Testis (tissue), 3 donors: ENCODE data around the gene AQP10. TPM values are rescaled to one million over a fixed set of nuclear protein-coding genes. Genes with fewer than 3 reads are reported as not detected.

Experiments used
- DNase-seq: peaks from one replicate; pipeline ENCODE4 v3.0.0-alpha.2; 2019
- H3K27ac ChIP-seq, 2 donors: fragments of 200-600 bp; sonication (generic); one replicate each; pipeline ENCODE4 v1.5.1; 2019
- H3K27me3 ChIP-seq: fragments of 200-600 bp; sonication (generic); one replicate; pipeline ENCODE4 v1.5.1; 2019
- H3K36me3 ChIP-seq: fragments of 200-600 bp; sonication (generic); one replicate; pipeline ENCODE4 v1.5.1; 2017; ENCODE audit warnings: low read depth; ENCODE audit errors: missing control alignments
- H3K4me1 ChIP-seq: fragments of 200-600 bp; sonication (generic); one replicate; pipeline ENCODE4 v1.5.1; 2019
- H3K4me3 ChIP-seq, 2 donors: fragments of 200-600 bp; sonication (generic); one replicate each; pipeline ENCODE4 v1.5.1; 2017 to 2019
- H3K9me3 ChIP-seq: fragments of 200-600 bp; sonication (generic); one replicate; pipeline ENCODE4 v1.5.1; 2017
- CTCF ChIP-seq, 3 experiments: fragments of 450-650 bp in 2 of 3; fragments of 200-600 bp in 1 of 3; sonication (generic) in 1 of 3; IDR thresholded peaks; one replicate each; pipeline ENCODE4 v1.5.1; 2016 to 2019; ENCODE audit warnings: antibody characterized with exemption in 3 of 3, mild to moderate bottlenecking in 2 of 3, moderate library complexity in 1 of 3
- POLR2A ChIP-seq: fragments of 450-650 bp; IDR thresholded peaks from one replicate; pipeline ENCODE4 v1.6.1; 2017; ENCODE audit warnings: antibody characterized with exemption, mild to moderate bottlenecking, moderate library complexity
- WGBS, 2 donors: methylation state at CpG; one replicate each; pipeline ENCODE4 v1.1.5; 2018; 5-methylcytosine and 5-hydroxymethylcytosine counted together
- intact Hi-C: fragments of 100-400 bp; cut with DNase I; formaldehyde crosslinking; loops from one replicate; pipeline ENCODE4 v1.15.1; 2023; ENCODE audit warnings: low total_unique reads
- polyA plus RNA-seq: library from polyadenylated mRNA; stranded (reverse); fragments of 350-450 nt; fragmentation: Illumina TruSeq; extraction: RNeasy Lipid Tissue Mini Kit (QIAGEN cat#74804); gene quantifications from one replicate; pipeline ENCODE4 v1.2.3, GENCODE V29; 2014; ENCODE audit warnings: low read depth, low replicate concordance; ENCODE audit not compliant: insufficient read depth
- total RNA-seq, 2 donors: library from RNA; depleted of rRNA; stranded (reverse); fragments of >200 nt; gene quantifications; one replicate each; pipeline ENCODE4 v1.2.3, GENCODE V29; 2016

AQP10 gene
- total and polyA plus RNA-seq, 3 donors from 2014 or later = 0.41 to 2.2 (median 2.0) TPM

- H3K9me3 ChIP-seq = no peaks in the 10 kb centered on the region
- no peak overlapping the region for H3K27ac ChIP-seq
- WGBS, 2 donors = 61 to 69% methylated on average over 11 to 14 of the region's 14 CpGs
- intact Hi-C loops = no loop called here
- DNase-seq = no peak
- no peaks in the 10 kb centered on the region for H3K36me3 ChIP-seq
- H3K27me3 ChIP-seq = no peaks in the 10 kb centered on the region
- H3K4me3 ChIP-seq = no peak overlapping the region
- H3K4me1 ChIP-seq = peaks cover 37% of the 10 kb centered on the region
- TF ChIP-seq POLR2A (no peak), CTCF (IDR thresholded peaks at IDR 0.05) (no peak)
These were observed 30.6 kb downstream of the AQP10 start for GRCh38 chr1:154351363-154352068.

GRCh38 chr1:154352245-154352580, 31.3 kb downstream of the AQP10 start:
- intact Hi-C loops = no loop called here
- H3K4me3 ChIP-seq = peak overlapping the region in 1 of 2 donors; percentile 54
- no peak for DNase-seq
- peaks cover 37% of the 10 kb centered on the region for H3K4me1 ChIP-seq
- H3K27ac ChIP-seq = peak overlapping the region in 1 of 2 donors; percentile 77
- H3K27me3 ChIP-seq = no peaks in the 10 kb centered on the region
- WGBS, 2 donors = 19 to 60% methylated on average over 1 to 9 of the region's 9 CpGs
- H3K9me3 ChIP-seq = no peaks in the 10 kb centered on the region
- H3K36me3 ChIP-seq = no peaks in the 10 kb centered on the region
- no peak for TF ChIP-seq CTCF (IDR thresholded peaks at IDR 0.05)

- TF ChIP-seq CTCF (IDR thresholded peaks at IDR 0.05) (no peak), POLR2A (no peak)
- intact Hi-C loops = no loop called here
- peak; percentile 66 for DNase-seq
- Histone ChIP-seq H3K27me3 (no peaks in the 10 kb centered on the region), H3K4me1 (peaks cover 37% of the 10 kb centered on the region), H3K27ac (peak overlapping the region; percentile 70 to 77), H3K36me3 (no peaks in the 10 kb centered on the region), H3K9me3 (no peaks in the 10 kb centered on the region), H3K4me3 (peak overlapping the region; percentile 29 to 54)
- 0 to 1% methylated on average over 35 to 41 of the region's 41 CpGs for WGBS, 2 donors
These were observed 31.9 kb downstream of the AQP10 start for GRCh38 chr1:154352581-154353459.

GRCh38 chr1:154353460-154353904, 32.6 kb downstream of the AQP10 start:
- DNase-seq = peak; percentile 48
- 0 to 8% methylated on average over 1 of the region's 1 CpG for WGBS, 2 donors
- H3K36me3 ChIP-seq = no peaks in the 10 kb centered on the region
- H3K27ac ChIP-seq = peak overlapping the region; percentile 70 to 77
- peak overlapping the region; percentile 29 to 54 for H3K4me3 ChIP-seq
- intact Hi-C loops = no loop called here
- H3K4me1 ChIP-seq = peaks cover 32% of the 10 kb centered on the region
- H3K27me3 ChIP-seq = no peaks in the 10 kb centered on the region
- TF ChIP-seq CTCF (IDR thresholded peaks at IDR 0.05) = no peak
- no peak for TF ChIP-seq POLR2A
- no peaks in the 10 kb centered on the region for H3K9me3 ChIP-seq
